Natural killer cell (primary cell): ENCODE measurements around the gene ADCY4. TPM values are rescaled to one million over a fixed set of nuclear protein-coding genes. Genes with fewer than 3 reads are reported as not detected.

Experiments
- ATAC-seq, 3 donors: fragments of 150-1000 bp in 2 of 3; fragments of 200-7000 bp in 1 of 3; cut with Tn5 transposase; 1 replicate in 1 of 3; 2 replicates in 2 of 3; pipeline ENCODE4 v1.10.0; 2021; ENCODE audit warnings: mild to moderate bottlenecking in 2 of 3, moderate library complexity in 2 of 3
- DNase-seq, 2 donors: peaks; one replicate each; pipeline versions ENCODE4 v3.0.0 to v3.0.0-alpha.2; 2013 to 2021; ENCODE audit warnings: mixed read lengths in 1 of 2
- H3K27ac ChIP-seq: one replicate; pipeline ENCODE4 v1.5.1; 2013; ENCODE audit warnings: mild to moderate bottlenecking, low read length
- H3K27me3 ChIP-seq: one replicate; pipeline ENCODE4 v1.6.1; 2013; ENCODE audit warnings: low read length; ENCODE audit not compliant: control insufficient read depth, insufficient read depth
- H3K36me3 ChIP-seq: one replicate; pipeline ENCODE4 v1.6.1; 2013; ENCODE audit warnings: low read length; ENCODE audit not compliant: control insufficient read depth, insufficient read depth
- H3K4me1 ChIP-seq: one replicate; pipeline ENCODE4 v1.6.1; 2013; ENCODE audit warnings: low read length; ENCODE audit not compliant: control insufficient read depth, insufficient read depth
- H3K4me3 ChIP-seq: one replicate; pipeline ENCODE4 v1.5.1; 2013; ENCODE audit warnings: low read length
- H3K9me3 ChIP-seq: one replicate; pipeline ENCODE4 v1.6.1; 2013; ENCODE audit warnings: low read length; ENCODE audit not compliant: control insufficient read depth, insufficient read depth
- H3K27ac Mint-ChIP-seq, 2 donors: one replicate each; pipeline ENCODE4 v1.8.0; 2022; ENCODE audit warnings: mild to moderate bottlenecking in 2 of 2, mixed read lengths in 2 of 2, moderate library complexity in 1 of 2
- H3K27me3 Mint-ChIP-seq, 2 donors: one replicate each; pipeline ENCODE4 v1.8.0; 2022; ENCODE audit warnings: low read depth in 2 of 2, mixed read lengths in 2 of 2
- H3K36me3 Mint-ChIP-seq: one replicate; pipeline ENCODE4 v1.8.0; 2022; ENCODE audit warnings: mixed read lengths
- H3K4me1 Mint-ChIP-seq, 2 donors: one replicate each; pipeline ENCODE4 v1.8.0; 2022; ENCODE audit warnings: mixed read lengths in 2 of 2
- H3K4me3 Mint-ChIP-seq: one replicate; pipeline ENCODE4 v1.8.0; 2022; ENCODE audit warnings: mild to moderate bottlenecking, moderate library complexity, mixed read lengths
- H3K9me3 Mint-ChIP-seq, 2 donors: one replicate each; pipeline ENCODE4 v1.8.0; 2022; ENCODE audit warnings: mixed read lengths in 2 of 2
- WGBS: methylation state at CpG from one replicate; pipeline ENCODE4 v1.1.7; 2013; ENCODE audit warnings: missing lambda C conversion rate; ENCODE audit not compliant: insufficient coverage; 5-methylcytosine and 5-hydroxymethylcytosine counted together
- intact Hi-C: fragments of 100-400 bp; cut with micrococcal nuclease; formaldehyde crosslinking; loops from one replicate; pipeline ENCODE4 v1.14.2; 2022
- total RNA-seq, 4 donors: library from RNA; stranded (reverse); fragments of 120-200 nt in 1 of 4; gene quantifications; one replicate each; pipeline versions ENCODE4 v1.2.3 to v1.2.4, GENCODE V29; 2013 to 2022
- TF ChIP-seq, protein P1 (sequence below): fragments of 200-600 bp; IDR thresholded peaks from one replicate; pipeline ENCODE4 v1.8.0; 2022; ENCODE audit warnings: antibody characterized with exemption

The ADCY4 gene
- total RNA-seq, 3 donors from 2014 or later (not counting 1 experiment from before 2014, with no cell fraction given), result 9.8 to 17.6 (median 11.3) TPM

DNA sequence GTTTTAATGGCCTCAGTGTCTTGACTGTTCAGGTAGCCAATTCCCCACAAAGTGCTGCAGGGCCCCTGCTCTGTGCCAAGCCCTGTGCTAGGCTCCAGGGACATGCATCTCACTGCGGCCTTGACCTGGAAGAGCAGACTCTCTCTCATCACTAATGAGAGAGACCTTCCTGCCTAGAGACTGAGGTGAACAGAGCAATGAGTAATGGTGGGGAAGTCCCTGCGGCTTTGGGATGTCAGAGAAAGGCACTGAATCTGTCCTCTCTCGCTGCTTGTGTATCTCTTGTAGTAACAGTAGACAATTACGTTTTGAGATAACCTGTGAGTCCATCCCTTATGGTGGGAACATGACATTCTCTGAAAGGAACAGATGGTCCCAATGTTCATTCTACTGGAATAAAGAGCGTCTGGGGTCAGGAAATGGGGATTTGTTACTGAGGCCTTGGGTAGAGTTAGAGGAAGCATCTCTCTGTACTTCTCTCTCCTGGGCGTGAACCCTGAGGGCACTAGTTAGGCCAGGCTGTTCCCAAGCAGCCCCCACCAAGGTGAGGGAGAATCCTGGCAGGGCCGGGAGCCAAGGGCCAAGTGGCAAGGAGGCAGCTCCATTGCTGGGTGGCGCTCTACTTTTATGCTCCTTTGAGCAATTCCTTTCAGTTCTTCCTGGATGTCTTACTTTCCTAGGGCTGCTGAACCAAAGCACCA lies 46.6 kb upstream of the ADCY4 start:
- H3K36me3 ChIP-seq, result no peaks in the 10 kb centered on the region
- Mint-ChIP-seq H3K9me3 (no peaks in the 10 kb centered on the region), H3K27ac (no peak overlapping the region), H3K4me3 (no peak overlapping the region), H3K27me3 (peaks cover 9 to 12% of the 10 kb centered on the region in 2 donors), H3K4me1 (no peaks in the 10 kb centered on the region), H3K36me3 (no peaks in the 10 kb centered on the region)
- 86% methylated on average over 8 of the region's 8 CpGs for WGBS
- H3K4me3 ChIP-seq, result no peak overlapping the region
- intact Hi-C loops, result no loop called here
- TF ChIP-seq, protein P1, sequence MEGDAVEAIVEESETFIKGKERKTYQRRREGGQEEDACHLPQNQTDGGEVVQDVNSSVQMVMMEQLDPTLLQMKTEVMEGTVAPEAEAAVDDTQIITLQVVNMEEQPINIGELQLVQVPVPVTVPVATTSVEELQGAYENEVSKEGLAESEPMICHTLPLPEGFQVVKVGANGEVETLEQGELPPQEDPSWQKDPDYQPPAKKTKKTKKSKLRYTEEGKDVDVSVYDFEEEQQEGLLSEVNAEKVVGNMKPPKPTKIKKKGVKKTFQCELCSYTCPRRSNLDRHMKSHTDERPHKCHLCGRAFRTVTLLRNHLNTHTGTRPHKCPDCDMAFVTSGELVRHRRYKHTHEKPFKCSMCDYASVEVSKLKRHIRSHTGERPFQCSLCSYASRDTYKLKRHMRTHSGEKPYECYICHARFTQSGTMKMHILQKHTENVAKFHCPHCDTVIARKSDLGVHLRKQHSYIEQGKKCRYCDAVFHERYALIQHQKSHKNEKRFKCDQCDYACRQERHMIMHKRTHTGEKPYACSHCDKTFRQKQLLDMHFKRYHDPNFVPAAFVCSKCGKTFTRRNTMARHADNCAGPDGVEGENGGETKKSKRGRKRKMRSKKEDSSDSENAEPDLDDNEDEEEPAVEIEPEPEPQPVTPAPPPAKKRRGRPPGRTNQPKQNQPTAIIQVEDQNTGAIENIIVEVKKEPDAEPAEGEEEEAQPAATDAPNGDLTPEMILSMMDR, result no peak
- DNase-seq (no peak), ATAC-seq (no peak)
- no peaks in the 10 kb centered on the region for H3K9me3 ChIP-seq
- no peaks in the 10 kb centered on the region for H3K27me3 ChIP-seq
- no peaks in the 10 kb centered on the region for H3K4me1 ChIP-seq
- H3K27ac ChIP-seq, result no peak overlapping the region

DNA sequence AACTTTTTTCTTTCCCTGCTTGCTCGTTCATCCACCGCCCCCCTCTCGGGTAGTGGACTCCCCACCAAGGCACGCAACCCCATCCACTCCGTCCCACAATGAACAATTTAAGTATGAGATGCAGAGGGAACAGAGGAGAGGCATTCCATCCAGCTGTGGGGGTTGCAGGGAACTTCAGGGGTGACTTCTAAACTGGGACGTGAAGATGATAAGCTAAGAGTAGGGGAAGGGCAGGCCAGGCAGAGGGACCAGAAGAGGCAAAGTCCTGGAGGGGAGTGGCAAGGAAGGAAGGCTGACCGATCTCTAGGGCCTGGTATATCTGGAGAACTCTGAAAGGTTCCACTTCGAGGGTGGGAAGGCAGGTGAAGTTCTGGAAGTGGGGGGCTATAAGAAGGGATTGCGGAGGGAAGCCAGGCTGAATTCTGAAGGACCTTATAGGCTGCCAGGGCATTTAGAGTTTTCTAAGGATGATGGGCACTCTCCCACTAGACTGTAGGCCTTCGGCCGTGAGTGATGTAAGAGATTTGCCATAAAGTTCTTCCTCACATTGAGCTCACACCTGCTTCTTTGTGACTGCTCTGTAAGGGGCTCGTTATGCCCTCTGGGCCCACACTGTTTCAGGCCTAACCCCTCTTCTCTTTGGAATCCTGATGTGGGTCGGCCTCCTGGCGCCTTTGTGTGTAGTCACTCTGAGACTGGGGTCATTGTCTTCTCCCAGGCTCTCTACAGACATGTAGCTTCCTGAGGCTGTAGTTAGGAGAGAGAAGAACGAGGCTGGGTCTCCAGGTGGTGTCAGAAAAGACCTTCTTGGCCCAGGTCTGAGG lies 45.2 kb upstream of the ADCY4 start:
- 88% methylated on average over 13 of the region's 15 CpGs for WGBS
- Mint-ChIP-seq H3K36me3 (no peaks in the 10 kb centered on the region), H3K9me3 (no peaks in the 10 kb centered on the region), H3K27me3 (peaks cover 5 to 9% of the 10 kb centered on the region in 2 donors), H3K27ac (no peak overlapping the region), H3K4me3 (no peak overlapping the region), H3K4me1 (no peaks in the 10 kb centered on the region)
- ATAC-seq (no peak), DNase-seq (no peak)
- Histone ChIP-seq H3K27me3 (no peaks in the 10 kb centered on the region), H3K36me3 (no peaks in the 10 kb centered on the region), H3K27ac (no peak overlapping the region), H3K4me3 (no peak overlapping the region), H3K9me3 (no peaks in the 10 kb centered on the region), H3K4me1 (no peaks in the 10 kb centered on the region)
- TF ChIP-seq, protein P1, result no peak
- intact Hi-C loops, result no loop called here

DNA sequence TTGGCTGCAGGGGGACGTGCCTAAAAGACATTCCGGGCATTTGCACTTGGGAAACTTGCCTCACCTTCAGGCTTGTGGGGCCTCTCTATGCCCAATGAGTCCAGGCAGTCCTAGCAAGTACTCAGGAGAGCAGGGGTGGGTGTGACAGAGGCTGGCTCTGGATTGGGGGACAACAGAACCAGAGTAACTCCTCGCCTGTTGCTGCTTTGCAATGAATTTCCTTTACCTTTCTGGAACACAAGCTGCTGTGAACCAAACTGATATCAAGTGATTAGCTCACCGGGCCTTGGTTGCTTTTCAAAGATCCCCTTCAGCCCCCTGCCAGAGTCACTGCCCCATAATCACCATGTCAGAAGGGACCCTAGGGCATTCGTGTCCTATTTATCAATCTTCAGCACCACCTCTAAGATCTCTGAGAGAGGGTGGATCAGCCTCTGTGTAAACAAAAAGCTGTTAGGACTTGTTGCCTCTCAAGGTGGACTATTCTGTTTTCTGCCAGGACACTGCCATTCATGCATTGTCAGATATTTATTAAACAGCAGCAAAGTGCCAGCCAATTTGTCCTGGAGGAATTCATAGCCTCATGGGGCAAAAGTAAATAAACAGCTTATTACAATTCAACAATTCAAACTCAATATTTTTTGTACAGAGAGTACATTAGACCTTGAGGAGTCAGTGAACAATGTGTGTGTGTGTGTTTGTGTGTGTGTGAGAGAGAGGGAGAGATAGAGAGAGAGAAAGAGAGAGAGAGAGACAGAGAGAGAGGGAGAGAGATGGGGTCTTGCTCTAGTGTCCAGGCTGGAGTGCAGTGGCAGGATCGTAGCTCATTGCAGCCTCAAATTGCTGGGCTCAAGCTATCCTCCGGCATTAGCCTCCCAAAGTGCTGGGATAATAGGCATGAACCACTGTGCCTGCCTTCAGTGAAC lies 44.4 kb upstream of the ADCY4 start:
- Mint-ChIP-seq H3K27ac (no peak overlapping the region), H3K4me3 (no peak overlapping the region), H3K4me1 (no peaks in the 10 kb centered on the region), H3K27me3 (peaks cover 0 to 4% of the 10 kb centered on the region in 2 donors), H3K36me3 (no peaks in the 10 kb centered on the region), H3K9me3 (no peaks in the 10 kb centered on the region)
- DNase-seq (no peak), ATAC-seq (no peak)
- Histone ChIP-seq H3K36me3 (no peaks in the 10 kb centered on the region), H3K27ac (no peak overlapping the region), H3K27me3 (no peaks in the 10 kb centered on the region), H3K9me3 (no peaks in the 10 kb centered on the region), H3K4me3 (no peak overlapping the region), H3K4me1 (no peaks in the 10 kb centered on the region)
- intact Hi-C loops, result no loop called here
- TF ChIP-seq, protein P1, result no peak
- WGBS, result 88% methylated on average over 6 of the region's 7 CpGs
